SIG-M5 treated with dmso at 0.1 percent for 504 hours (cell line): Measurements from ENCODE around the gene DCC.

Experiments
- DNase-seq: peaks from one replicate; lab custom pipeline; 2025; ENCODE audit not compliant: unreplicated experiment; lab: John Stamatoyannopoulos, UW

DCC gene

DNA sequence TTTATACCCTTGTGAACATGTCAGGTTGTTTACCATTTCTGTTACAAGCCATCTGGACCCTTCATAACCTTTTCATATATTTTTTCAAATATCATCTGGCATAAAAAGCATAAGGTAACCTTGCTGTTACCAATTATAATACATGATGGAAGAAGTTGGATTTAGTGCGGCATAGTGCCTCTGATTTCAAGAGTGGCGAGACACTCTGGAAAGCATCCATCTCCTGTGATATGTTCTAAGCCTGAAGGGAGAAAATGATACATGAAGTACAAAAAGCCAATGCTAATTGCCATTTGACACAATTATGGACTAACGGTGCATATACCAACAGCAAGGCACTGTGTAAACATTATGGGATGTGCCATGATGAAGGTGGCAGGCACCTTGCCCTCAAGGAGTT is 75.1 kb downstream of the DCC start:
- no peak for DNase-seq

DNA sequence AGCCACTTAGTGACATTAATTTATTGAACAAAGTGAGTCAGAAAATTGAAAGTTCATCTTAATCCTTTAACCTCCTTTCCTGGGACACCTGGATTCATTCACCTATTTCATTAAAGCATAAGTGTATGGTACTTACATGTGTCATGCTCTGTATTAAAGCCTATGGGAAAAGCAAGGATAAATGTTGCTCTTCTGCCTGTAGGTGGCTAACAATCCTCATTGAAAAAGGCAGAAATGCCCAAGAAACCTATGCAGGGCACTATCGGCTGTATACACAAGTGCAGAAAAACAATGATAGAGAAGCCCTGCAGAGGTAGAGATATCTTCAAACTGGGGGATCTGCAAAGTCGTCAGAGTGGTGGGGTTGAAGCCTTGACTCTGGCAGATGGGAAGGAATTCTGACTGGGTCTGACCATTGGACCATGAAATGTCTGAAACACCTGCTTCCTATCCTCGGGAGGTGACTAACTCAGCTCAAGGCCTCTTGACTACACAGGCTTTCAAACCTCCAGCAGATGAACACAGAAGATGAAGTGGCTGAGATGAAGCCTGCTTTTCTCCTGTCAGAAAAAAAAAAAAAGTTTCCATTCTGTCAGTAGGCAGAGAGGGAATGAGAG is 83.1 kb downstream of the DCC start:
- no peak for DNase-seq

DNA sequence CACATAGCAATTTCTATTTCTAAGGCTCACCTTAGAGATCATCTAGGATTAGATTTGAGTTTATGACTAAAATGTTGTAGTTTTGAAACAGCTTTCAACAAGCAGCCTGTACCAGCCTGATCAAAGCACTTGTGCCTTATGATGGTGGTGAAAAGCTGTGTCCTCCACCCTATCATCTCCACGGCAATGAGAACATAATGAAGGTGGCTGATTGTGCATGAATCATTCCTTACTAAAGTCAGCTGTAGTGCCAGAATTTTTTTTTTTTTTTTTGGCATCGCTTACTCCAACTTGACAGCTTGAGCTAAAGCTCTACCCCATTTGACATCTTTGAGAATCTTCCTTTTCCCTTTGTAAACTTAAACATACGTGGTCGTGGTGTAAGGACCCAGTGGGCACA is 86.0 kb downstream of the DCC start:
- no peak for DNase-seq

DNA sequence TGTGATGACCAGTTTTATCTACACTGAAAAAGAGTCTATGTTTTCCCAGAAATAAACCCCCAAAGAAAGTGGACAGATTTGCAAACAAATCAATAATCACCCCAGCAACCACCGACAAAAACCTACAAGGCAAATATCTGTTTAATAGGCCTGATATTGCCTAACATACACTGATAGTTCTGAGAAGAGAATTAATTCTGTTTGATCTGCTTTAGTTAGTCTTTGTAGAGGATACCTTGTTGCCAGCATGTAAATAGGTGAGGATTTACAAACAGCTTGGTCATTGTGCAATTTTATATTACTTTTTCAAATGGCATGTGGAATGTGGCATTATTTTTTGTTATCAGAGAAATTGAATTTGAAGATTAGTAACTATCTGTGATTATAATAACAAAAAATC is 86.5 kb downstream of the DCC start:
- DNase-seq = no peak

DNA sequence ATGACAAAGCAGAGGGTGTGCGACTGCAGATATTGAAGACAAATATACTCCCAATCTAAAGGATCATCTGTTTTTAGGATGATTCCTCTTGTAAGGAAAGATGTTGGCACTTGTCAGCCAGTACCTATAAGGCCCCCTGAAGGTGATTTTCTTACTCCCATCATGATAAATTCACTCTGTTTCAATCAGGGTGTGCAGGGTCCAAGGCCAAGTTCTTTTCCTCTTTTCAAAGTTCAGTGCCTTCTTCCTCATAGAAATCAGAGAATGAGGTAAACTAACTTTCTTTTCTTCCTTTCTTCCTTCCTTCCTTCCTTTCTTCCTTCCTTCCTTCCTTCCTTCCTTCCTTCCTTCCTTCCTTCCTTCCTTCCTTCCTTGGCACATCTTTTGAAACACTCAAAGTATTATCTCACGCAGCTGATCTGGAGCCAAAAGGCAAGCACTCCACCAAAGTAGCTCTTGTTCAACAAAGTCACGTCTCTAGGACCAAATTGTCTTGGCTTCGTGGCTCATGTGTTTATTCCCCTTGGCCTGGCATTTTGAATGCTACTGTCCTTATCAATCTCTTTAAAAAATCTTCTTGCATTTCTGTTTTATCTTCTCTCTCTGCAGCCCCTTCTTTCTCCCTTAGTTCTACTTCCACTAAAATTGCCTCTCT is 87.7 kb downstream of the DCC start:
- DNase-seq = no peak

DNA sequence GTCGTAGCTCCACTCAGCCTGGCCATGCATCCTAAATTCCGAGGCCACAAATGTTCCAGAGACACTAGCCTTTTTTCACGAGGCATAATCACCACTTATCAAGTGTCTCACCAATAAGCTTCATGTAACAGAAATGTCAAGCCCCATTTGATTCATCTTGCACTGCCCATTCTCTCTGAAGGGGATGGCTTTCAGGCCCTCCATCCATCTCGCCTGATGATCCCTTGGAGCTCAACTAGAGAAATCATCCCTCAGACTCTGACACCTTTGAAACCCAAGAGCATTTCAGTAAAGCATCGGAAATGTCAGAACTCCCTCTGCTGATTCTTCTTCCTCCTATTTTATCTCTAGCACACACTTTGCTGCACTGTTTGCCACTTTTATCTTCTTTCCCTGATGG is 91.7 kb downstream of the DCC start:
- DNase-seq = no peak

DNA sequence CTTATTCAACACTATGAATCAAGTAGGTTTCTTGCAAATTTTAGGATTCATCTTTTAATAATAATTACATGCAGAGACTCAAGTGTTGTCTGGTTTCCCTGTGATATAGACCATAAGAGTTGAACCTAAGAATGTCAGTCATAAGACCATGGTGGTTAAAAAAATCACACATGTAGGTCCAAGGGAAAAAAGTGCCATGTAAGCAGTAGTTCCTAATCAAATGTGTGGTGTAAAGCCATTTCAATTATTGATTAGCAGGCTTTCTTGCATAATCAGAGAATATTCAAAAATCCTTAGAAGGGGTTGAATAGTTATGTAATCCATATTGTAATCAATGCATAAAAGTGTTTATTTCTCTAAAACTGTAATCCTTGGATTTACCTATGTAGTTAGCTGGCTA is 93.8 kb downstream of the DCC start:
- no peak for DNase-seq

DNA sequence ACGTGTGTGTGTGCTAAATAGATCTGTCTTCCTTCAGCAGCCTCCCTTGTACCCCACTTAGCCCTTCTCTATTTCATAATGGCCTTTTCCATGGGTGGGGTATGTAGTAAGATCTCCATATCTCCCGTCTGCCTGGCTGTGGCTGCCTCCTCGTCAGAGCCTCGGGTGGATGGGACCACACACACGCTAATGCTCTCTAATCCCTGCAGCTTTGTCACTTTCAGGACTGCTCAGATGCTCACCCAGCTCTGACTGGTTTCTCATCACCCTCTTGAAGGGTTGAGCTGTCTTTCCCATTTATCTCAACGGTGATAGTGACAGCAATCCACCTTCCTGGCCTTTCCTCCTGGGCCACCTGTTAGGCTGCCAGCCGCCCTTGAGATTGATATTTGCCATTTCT is 95.3 kb downstream of the DCC start:
- DNase-seq = no peak

DNA sequence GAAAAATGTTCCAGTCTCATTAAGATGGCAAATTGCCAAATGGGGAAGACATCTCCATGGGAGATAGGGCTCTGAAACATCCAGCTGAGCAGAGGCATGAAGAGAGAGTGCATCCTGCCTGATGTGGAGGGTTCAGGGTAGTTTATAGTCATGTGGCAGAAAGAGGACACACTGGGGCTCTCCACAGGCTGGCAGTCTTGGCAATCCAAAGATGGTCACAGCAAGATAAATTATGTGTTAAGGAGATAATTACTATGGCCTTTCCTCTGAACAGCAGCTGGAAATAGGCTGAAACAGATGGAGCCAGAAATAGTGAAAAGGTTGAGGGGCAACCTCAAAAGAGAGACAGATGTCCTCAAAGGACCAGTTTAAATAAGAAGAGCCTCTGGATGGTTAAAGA is 97.2 kb downstream of the DCC start:
- no peak for DNase-seq

DNA sequence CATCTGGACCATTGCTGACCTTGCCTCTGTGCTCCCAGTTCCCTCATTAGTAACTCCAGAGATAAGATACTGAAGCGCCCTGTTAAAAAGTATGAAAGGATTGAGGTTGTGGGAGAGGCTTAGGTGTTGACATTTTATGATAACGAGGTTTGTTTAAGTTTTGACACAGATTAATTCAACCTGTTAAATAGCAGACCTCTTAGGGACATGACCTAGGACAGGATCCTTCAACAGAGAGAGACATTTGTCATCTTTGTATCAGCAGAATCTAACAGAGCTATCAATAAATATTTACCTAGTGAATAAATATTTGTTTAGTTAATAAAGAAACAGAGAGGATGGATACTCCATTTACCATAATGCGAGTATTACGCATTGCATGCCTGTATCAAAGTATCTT is 99.5 kb downstream of the DCC start:
- no peak for DNase-seq

DNA sequence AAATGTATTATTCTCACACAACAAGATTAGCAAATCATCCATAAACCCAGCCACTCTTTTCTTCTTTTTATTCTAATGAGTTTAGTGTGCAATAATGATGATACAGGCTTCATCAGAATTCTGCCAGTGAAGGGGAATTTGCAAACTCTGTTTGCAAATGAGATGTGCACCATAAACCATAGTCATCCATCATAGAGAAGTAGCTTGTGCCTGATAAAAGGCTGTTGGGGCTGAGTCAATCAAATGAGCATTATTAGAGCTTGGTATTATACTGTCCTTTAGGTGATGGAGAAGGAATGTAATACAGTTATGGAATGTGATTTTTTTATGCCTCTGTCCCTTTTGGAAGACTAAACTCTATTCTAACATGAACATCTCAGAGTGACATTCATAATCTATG is 101.8 kb downstream of the DCC start:
- no peak for DNase-seq

DNA sequence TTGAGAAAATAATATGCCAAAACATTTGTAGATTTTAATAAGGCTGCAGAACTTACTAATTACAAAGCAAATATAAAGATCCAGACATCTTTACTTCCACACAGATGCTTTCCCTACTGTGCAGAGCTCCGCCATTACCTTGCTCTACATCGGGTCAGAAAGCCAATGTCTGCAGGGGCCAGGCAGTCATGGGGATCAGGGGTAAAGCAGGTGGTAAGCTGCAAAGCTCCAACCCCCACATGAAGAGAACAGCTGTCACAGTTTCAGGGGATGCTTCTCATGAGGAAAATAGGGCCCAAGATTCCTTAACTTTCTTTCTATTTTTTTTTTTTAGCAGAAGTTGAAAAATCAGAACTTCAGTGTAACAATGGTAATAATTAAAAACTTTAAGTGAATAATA is 102.7 kb downstream of the DCC start:
- DNase-seq = no peak

DNA sequence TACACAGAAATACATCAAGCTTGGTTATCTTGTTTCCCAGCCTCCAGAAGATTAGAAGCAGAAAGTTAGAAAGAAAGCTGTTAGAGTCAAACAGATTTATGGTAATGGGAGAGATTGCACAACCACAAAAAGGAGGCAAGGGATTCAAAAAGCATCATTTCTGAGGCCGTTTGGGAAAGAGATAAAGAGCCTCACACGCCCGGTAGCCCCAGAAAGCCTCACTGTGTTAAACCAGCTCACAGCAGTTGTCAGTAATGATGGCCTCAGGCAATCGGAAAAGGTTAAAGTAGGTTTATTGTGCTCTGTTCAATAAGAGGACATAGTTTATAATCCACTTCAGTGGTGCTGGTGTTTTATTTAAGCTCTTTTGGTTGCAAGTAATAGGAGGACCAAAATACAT is 111.3 kb downstream of the DCC start:
- no peak for DNase-seq

DNA sequence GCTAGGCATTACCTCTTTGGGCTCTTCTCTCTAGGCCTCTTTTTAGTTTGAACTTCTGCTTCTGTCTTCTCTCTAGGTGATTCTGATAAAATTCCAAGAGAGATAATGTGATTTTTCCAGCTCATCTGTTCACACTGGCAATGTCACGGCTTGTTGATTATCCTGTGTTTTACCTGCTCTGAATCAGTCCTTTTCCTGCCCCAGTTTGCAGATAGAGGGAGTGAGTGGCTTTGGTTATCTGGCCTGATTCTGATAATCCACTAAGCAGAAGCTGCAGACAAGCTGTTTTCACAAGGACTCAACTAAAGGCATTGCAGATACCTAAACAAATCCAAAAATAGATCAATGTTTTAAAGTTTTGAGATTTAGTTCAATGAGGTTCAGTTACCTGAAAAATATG is 111.9 kb downstream of the DCC start:
- no peak for DNase-seq

DNA sequence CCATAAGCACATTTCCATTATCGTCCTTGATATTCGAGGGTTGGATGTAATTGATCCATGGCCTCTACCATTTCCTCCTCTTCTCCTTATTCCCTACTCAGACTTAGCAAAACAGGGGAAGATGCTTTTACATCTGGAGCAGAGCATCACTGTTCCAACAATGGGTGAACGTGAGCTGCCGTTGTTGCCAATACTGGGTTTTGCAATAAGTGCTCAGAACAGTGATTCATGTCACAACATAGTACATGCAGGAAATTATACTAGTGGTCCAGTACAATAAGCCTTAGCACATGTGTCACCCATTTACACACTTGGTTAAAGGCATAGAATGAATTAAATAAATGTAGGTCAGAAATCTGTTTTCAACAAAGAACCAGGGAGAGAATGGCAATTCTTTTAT is 112.4 kb downstream of the DCC start:
- no peak for DNase-seq

DNA sequence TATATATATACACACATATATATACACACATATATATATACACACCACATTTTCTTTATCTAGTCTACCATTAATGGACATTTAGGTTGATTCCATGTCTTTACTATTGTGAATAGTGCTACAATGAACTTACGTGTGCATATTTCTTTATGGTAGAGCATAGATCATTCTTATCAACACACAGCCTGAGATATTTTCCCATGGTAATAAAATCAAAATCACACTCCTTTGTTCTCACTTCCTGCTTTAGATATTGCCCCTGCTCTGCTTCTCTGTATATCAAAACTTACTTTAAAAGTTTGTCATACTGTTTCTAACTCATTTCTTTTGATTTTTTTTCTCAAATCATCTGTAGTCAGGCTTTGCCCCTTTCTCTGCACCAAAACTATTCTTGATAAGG is 119.9 kb downstream of the DCC start:
- DNase-seq = no peak

DNA sequence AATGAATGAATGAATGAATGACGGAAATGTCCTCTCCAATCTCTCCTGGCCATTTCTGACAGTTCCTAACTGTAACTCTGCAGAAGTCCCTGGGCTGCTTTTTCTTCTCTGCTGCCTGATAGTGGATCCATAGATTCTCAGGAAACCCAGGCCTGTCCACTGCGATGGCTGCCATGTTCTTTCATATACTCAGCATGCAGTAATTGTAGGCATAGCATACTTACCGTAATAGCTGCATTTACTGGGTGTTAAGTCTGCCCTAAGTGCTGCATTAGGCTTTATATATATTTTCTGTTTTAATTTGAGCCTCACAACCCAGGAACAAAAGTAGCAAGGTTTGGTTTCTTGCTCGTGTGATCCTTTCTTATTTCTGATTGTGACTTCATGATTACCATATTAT is 122.9 kb downstream of the DCC start:
- no peak for DNase-seq

DNA sequence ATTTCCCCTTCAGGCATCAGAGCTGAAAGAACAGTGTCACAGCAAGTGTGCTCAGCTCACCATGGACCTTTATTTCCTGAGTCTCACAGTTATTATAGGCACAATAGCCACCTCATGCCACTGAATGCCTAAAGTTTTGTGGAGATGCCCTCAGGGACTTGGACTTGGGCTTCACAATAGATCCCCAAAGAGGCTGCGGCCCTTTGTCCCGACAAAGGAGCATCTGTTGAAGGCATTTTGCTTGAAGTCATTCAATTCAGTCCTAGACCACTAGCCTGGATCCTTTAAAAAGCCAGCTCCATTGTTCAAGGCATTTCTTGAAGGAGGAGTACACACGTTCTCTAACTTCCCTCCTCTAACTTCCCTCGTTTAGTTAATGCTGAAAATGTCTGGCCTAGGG is 125.4 kb downstream of the DCC start:
- DNase-seq = no peak

DNA sequence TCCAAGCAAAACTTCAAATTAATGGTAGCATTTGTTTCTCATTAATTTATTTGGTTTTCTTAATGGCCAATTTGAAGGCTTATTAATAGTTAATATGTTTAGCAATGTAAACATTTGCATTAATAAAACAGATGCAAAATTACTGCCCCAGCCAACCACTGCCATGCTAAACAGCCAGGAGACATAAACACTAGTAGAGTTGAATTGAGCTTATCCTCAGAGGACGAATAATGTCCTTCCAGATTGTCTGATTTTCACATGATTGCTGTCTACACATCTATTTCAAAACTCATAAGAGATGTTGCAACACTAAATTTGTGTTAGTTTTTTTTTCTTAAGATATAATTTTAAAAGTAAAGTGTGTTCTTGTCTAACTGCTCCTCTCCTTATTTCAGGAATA is 128.5 kb downstream of the DCC start:
- DNase-seq = no peak

DNA sequence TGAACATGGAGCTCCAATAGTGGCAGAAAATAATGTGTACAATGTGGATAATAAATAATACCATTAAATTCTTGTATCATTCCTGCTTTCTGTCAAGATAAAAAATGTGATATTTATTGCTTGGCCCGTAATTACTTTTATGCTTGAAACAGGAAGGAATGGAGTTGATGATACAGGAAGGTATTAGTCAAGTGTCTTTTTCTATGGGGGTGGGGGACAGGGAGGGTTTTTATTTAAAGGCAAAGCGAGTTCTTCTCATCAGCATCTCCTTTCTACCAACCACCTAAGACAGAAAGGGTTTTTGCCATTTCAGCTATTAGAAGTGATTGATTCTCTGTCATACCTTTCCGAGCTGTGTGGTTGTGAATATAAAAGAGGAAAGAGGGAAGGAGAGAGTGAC is 135.3 kb downstream of the DCC start:
- no peak for DNase-seq

DNA sequence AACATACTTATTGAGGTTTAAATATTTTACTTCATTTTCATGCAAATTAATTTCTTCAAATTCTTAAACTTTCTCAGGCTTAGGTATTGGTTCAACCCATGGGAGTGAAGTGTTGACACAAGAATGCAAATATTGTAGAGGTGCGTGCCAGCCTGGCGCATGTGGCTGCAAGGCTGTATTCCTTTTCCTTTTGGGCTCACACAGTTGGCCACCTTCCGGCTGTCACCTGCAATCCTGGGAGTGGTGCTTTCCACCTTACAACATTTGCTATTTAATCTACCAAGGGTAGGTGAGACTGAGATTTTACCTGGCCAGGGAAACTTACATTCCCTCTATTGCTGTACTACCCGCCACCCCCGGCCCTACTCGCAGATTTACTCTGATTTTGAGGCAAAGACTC is 141.1 kb downstream of the DCC start:
- DNase-seq = no peak

DNA sequence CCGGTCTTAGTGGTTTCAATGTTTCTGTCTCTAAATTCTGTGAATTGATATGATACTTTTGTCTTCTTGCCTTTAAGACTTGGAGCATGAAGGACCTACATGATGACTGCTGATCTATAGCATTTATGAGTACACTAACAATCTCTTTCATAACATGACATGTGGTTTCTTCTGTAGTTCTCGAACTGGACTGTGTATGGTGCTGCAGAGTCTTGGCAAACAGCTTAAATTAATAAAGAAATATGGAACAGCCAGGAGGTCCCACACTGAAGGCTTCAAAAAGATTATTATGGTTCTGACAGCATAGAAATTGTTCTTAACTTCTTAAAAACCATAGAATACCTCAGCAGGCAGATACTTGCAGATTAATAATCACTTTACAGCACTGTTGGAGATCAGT is 145.0 kb downstream of the DCC start:
- no peak for DNase-seq

DNA sequence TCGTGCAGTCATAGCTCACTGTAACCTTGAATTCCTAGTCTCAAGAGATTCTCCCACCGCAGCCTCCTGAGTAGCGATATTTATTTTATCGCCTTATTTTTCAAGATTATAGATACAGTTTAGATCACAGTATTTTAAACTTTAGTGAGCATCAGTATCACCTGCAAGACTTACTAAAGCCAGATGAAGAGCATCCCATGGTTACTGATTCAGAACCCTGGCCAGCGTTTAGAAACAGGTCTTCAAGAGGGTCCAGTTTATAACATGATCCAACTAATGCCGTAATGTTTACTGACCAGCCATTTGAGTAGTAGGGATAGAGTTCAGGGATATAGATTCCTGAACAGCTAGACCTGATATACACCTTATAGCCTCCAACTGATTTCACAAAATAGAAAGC is 146.1 kb downstream of the DCC start:
- DNase-seq = no peak
